T follicular helper cell (primary cell): ENCODE results near the gene POLR2H.

ENCODE experiments used
- DNase-seq: peaks from one replicate; pipeline ENCODE4 v3.0.0-alpha.2; 2020; ENCODE audit warnings: low read depth

The POLR2H gene

DNA sequence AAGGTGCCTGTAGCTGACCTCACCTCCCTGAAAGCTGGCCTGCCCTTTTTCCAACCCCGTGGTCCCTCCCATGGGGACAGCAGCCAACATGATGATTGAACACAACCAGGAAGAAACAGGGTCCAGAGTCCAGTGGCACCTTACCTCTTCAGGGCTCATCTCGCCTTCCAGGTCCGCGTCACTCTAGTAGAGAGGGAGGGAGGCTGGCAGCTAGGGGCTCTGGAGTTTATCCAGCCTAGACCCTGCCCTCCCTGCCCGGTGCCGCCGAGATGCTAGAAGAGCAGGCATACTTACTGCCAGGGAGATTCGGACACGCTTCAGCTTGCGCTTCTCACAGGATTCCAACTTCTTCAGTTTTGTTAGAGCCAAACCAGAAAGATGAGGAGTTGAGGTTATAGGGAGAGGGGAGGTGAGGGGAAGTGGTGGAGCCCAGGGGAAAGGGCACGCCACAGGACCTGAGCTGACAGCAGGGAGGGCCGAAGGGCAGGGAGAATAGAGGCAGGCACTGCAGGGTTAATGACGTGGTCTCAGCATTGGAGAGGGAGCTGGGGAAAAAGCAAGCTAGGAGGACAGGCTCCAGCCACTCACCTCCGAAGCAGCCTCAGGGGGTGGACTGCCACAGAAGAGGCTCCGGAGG lies 9.2 kb upstream of the POLR2H start:
- no peak for DNase-seq

DNA sequence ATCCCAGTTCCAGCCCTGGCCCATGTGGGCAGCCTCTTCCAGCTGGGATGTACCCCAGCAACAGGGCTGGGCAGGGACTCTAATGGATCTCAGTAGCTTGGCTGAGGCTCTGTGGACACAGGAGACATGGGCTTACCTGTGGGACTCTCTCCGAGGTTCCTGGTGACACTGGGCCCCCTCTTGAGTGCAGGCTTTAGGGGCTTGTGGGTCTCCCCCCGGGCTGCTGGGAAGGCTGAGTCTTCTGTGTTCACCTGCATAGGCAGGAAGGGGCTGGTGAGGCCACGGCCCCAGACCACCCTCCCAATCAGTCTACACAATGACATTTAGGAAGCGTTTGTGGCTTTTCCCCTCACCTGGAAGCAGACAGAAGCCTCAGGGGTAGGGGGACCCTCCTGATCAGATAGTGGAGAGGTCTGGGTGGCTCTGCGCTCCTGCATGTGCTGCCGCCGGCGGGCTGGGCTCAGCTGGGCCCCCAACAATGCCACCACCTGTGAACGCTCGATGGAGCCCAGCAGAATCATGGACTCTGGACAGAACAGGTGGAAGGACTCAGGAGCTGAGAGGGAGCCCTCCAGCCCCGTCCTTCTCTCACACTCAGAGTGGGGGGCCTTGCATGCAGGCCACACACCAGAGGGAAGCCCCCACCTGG lies 8.5 kb upstream of the POLR2H start:
- no peak for DNase-seq

DNA sequence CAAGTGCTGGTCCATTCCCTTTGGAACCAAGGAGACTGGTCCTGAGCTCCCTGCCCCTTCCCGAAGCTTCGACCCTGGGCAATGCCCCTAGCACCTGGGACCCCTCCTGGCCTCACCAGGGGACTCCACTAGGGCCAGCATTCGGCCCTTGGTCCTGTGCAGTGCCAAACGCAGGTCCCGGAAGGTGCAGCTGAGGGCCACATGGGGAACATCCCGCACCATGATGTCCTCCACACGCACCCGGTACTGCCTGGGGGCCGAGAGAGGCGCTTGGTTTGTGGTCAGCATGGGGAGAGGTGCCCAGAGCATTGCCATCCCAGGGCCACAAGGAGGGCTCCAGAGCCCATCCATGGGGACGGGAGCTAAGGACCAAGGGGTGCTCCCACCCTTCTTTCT lies 8.0 kb upstream of the POLR2H start:
- no peak for DNase-seq

DNA sequence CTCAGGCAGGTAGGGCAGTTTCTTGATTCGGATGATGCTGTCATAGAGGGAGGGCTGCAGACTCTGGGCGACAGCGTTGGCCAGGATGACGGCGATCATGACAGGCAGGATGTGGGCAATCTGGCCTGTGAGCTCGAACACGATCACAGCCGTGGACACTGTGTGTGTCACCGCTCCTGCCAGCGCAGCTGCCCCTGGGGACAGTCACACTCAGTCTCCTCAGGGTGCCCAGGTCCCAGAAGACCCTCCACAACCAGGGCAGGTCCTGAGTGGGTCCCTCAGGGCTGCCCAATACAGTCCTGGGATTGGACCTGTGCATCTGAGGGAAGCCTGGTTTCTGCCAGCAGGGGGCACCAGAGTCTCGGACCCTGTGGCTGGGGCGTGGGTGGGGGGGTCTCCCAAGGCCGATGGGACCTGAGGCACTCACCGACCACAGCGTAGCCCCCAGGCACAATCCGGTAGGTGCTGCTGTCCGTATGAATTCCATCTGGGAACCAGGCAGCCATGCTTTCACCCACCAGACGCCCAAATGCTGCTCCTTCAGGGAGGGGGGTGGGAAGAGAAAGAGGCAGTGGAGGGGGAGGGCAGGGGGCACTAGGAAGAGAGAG lies 7.3 kb upstream of the POLR2H start:
- peak; percentile 42 for DNase-seq

GRCh38 chr3:184354754-184355153 lies 6.8 kb upstream of the POLR2H start:
- no peak for DNase-seq

DNA sequence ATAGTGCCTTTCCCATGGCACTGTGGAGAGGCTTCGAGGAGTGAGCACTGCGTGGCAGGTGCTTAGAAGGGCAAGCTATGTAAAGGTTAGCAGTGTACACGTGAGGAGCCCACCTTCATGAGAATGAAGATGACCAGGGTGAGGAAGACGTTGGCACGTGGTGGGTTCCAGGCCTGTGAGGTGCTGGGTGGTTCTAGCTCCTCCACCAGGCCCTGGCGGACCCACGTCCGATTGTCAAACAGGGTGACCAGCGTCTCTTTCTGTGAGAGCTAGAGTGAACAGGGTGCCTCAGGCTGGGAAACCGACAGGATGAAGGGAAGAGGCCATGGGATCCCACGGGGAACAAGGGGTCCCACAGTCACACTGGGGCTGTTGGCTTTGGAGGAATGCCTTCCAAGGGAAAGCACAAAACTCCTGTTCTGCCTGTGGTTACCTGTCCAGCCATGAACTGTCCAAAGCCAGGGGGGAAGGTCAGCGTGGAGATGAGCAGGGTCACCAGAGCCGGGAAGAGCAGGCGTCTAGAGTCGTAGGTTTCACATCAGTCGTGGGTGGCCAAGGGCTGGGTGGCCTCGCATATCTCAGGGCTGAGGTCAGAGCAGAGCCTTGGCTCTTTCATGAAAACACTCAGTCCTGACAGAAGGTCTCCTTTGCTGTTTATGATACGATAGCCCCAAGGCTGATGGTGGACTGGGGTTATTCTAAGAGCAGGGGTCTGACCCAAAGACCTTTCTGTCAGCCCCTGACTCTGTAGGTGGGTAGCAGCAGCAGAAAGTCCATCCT lies 6.1 kb upstream of the POLR2H start:
- no peak for DNase-seq

GRCh38 chr3:184357248-184358123 lies 4.0 kb upstream of the POLR2H start:
- no peak for DNase-seq

DNA sequence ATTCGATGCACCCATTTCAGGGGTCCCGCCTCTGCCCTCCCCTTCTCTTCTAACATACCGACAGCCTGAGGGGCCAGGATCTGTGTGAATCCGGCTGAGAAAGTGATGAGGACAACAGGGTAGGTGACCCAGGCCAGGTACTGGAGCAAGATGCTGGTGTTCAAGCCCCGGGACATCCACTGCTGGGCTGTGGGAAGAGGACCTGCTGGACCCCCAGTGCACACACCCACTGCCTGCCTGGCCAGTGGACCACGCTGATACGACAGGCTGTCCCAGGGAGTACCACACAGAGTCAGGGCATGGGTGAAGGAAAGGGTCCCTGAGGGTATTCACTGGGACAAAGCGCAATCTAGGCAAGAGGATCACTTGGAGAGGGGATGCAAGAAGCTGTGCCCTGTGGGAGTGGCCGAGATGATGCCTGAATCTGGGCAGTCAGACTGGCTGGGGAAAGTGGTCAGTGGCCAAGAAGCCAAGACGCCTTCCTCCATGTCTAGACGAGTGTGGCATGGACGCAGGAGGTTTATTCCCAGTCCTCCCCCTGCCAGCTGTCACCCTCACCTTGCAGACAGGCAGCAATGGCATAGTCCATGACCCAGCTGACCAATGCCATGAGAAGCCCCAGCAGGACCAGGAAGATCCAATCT lies 3.3 kb upstream of the POLR2H start:
- DNase-seq, result no peak

DNA sequence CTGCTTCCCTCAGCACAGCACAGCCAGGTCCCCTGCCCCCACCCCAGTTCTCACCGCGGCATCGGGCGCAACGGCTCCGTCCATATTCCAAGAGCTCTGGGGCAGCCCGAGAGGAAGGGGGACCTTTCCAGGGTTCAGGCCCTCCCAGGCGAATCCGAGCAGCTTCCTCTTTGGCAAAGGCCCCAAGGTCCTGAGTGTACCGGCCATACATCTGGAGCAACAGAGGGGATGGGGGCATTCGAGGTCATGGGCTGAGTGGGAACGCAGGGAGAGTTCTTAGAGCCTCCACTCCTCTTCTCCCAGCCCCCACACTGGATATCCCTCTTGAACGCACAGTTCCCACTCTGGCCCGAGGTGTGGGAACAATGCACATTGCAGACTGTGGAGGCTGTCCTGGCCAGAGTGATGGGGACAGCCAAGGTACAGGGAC lies 2.6 kb upstream of the POLR2H start:
- DNase-seq, result no peak

- no peak for DNase-seq
These were observed 1.9 kb upstream of the POLR2H start for GRCh38 chr3:184359610-184360009.

GRCh38 chr3:184360070-184360928 lies 1.2 kb upstream of the POLR2H start:
- no peak for DNase-seq

GRCh38 chr3:184360929-184361531 lies 480 bp upstream of the POLR2H start:
- no peak for DNase-seq

DNA sequence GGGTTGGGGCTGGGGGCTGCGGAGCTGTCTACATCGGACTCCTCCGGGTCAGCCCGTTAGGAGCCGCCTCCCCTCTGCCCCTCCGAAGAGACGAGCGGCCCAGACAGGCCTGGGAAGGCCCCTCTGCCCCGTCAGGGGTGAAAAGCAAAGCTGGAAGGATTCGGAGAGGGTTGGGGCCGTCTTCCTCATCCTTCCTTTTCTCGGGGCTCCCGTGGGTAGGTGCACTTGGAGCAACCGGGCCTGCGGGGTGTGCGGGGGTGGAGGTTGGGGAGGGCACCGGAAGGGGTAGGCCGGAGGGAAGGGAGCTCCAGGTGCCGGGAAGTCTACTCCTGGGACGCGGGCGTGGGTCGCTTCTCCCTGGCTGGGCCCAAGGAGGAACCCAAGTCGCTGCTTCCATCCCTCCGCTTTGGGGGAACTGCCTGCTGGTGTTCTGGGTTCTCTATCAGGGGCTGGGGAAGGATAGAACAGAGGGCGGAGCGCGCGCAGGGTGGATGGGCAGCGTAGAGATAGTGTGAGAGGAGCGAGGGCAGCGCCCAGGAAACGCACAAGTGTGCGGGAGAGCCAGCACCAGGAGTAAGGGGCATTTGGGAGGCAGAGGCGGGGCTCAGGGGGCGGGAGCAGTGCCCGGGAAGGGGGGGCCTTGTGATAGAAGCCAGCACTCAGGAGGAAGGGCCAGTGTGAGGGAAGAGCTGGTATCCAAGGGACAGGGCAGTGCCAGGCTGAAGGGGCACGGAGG lies 590 bp downstream of the POLR2H start:
- no peak for DNase-seq

DNA sequence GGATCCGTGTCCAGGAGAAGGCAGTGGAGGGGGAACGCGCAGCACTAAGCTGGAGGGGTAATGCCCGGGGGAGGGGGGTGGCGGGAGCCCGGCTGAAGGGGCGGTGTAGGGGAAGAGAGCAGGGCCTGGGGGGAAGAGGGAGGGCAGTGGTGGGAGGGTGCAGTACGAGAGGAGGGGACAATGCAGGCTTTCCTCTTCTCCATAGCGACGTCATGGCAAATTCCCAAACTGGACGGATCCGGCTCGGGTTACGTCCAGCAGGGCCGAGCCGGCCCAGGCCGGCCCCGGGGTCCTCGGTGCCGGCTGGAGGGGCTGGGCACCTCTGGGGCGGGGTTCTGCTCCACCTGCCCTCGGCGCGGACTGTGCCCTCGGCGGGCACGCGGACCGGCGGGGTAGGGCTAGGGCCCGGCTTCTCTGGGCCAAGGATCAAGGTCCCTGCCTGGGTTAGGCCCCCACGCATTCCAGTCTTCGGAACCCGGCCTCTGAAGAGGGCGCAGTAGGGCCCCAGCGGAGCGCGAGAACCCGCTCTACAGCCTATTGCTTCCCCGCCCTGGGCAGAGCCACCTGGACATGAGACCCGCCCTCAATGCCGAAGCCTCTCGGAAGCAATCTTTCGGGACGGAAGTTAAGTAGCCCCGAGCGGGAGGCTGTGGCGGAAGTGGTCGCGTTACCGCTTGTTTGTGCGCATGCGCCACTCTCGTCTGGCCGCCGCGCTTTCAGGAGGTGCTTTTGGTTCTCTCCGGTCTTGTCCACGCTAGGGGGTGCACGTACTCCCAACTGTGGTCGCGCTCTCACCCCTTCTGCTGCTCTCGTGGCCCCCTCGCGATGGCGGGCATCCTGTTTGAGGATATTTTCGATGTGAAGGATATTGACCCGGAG lies 1.4 kb downstream of the POLR2H start:
- DNase-seq, result peak; percentile 82

DNA sequence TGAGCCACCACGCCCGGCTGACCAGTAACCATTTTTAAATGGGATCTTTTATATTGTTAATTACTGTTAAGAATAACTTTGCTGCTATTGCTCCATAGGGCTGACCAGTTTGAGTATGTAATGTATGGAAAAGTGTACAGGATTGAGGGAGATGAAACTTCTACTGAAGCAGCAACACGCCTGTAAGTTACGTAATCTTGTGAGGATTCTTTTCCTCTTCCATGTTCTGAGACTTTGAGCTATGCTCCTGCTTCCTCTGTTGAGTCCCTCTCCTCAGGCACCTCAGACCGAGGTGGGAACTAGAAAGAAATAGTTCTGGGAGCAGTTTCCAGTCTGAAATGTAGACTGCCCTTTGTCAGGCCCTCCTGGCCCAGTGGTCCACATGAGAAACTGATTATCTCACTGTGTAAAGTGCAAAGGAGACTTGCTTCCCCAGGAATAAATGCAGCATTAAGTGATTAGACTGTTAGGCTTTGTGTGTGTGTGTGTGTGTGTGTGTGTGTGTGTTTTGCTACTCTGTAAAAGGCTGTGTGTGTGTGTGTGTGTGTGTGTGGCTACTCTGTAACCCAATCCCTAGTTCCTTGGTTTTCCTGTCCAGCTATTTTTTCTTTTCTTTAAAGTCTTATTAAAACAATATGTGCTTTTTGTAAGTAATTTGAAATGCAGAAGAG lies 5.2 kb downstream of the POLR2H start:
- no peak for DNase-seq

DNA sequence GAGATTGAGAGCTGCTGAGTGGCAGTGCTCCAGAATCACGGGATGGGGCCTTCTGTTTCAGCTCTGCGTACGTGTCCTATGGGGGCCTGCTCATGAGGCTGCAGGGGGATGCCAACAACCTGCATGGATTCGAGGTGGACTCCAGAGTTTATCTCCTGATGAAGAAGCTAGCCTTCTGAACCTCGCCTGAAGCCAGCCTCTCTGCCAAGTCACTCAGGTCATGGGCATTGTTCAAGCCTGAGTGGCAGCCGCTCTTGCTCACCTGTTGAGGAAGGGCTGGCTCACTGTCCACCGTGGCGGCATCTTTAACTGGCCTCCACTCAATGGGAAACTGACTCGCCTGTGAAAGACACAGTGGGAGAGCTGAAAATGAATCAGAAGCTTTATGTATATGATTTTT lies 6.6 kb downstream of the POLR2H start:
- no peak for DNase-seq

DNA sequence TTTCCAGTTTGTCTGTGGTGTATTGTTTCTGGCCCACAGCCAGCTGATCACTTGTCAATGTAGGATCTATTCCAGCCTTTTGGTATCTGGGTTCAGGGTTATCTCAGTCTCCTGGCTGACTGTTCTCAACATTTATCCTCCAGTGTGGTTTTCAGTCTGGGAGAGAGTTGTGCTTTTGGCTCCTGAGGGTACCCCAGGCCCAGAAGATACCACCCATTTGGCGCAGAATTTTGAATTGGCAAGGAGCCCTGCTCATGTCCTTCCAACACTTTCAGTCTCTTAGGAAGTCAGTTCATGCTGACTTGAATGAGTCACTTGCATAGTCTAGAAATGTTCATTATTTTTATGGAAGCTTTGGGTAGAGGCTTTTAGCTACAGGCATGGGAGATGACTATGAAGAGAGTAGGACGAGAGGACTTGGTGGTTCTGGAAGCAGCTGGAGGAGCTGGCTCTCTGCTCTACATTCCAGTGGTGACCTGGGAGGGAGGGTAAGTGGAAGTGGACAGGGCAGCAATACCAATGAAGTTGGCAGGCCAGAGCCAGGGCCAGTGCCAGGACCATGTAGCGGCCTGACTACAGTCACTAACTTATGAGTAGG lies 7.2 kb downstream of the POLR2H start:
- no peak for DNase-seq
